ENCODE results near the gene XXYLT1.
A peak's percentile ranks its signal among the peaks of the same experiment; 100 is the strongest.
"Not testable (repeated sequence)": the region's sequence is repeated elsewhere in the genome, so short reads cannot be mapped to it uniquely, and the experiment has no call there.

Gene XXYLT1

GRCh38 chr3:195204360-195205163 is 66.4 kb downstream of the XXYLT1 start:
- DNase-seq, result no peak

GRCh38 chr3:195203606-195204005 is 67.4 kb downstream of the XXYLT1 start:
- no peak for DNase-seq

- no peak for DNase-seq
Observed at GRCh38 chr3:195201295-195201694, 69.7 kb downstream of the XXYLT1 start.

- DNase-seq, result no peak
Observed at GRCh38 chr3:195200010-195200822, 70.7 kb downstream of the XXYLT1 start.

GRCh38 chr3:195198426-195199346 is 72.3 kb downstream of the XXYLT1 start:
- no peak for DNase-seq

GRCh38 chr3:195197765-195198425 is 73.1 kb downstream of the XXYLT1 start:
- no peak for DNase-seq

GRCh38 chr3:195196266-195196665 is 74.7 kb downstream of the XXYLT1 start:
- no peak for DNase-seq

- no peak for DNase-seq
Observed at GRCh38 chr3:195195321-195196209, 75.4 kb downstream of the XXYLT1 start.

- DNase-seq, result peak; percentile 8
Observed at GRCh38 chr3:195194559-195195206, 76.3 kb downstream of the XXYLT1 start.

- no peak for DNase-seq
Observed at GRCh38 chr3:195191580-195191979, 79.4 kb downstream of the XXYLT1 start.

GRCh38 chr3:195189821-195190220 is 81.1 kb downstream of the XXYLT1 start:
- DNase-seq, result no peak

GRCh38 chr3:195188426-195188927 is 82.5 kb downstream of the XXYLT1 start:
- no peak for DNase-seq

- no peak for DNase-seq
Observed at GRCh38 chr3:195187609-195188425, 83.1 kb downstream of the XXYLT1 start.

- DNase-seq, result not testable (repeated sequence)
Observed at GRCh38 chr3:195186710-195187047, 84.3 kb downstream of the XXYLT1 start.

GRCh38 chr3:195186041-195186709 is 84.8 kb downstream of the XXYLT1 start:
- no peak for DNase-seq

GRCh38 chr3:195185583-195185982 is 85.4 kb downstream of the XXYLT1 start:
- DNase-seq, result no peak

GRCh38 chr3:195184716-195185421 is 86.1 kb downstream of the XXYLT1 start:
- no peak for DNase-seq

GRCh38 chr3:195183071-195183776 is 87.7 kb downstream of the XXYLT1 start:
- DNase-seq, result peak; percentile 11

Measured in activated CD4-positive, alpha-beta T cell treated with anti-CD3 and anti-CD28 coated beads, Interleukin-10, Interleukin-2, amounts not matched to agents 100 ng/mL and 50 ng/mL, durations not matched to agents 16 hours and 8 hours (primary cell).